Astrocyte of the cerebellum (primary cell): ENCODE measurements around the gene LCE1F.

Experiments used
- DNase-seq: peaks from one replicate; pipeline ENCODE4 v3.0.0-alpha.2; 2011; ENCODE audit warnings: low read depth
- H3K4me3 ChIP-seq: 2 replicates; pipeline ENCODE4 v1.5.1; 2011; ENCODE audit warnings: mild to moderate bottlenecking, low read depth, low read length, moderate library complexity
- in situ Hi-C: cut with HindIII; loops from 2 replicates; pipeline ENCODE4 v1.10.0; 2017; ENCODE audit warnings: low sequenced_read_pairs
- TF ChIP-seq, protein P1 (sequence below): IDR thresholded peaks from 2 replicates; pipeline ENCODE4 v1.5.1; 2012; ENCODE audit warnings: low read length, low read depth, moderate library complexity, mild to moderate bottlenecking; ENCODE audit errors: missing control alignments

Gene LCE1F, protein sequence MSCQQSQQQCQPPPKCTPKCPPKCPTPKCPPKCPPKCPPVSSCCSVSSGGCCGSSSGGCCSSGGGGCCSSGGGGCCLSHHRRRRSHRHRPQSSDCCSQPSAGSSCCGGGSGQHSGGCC

DNA sequence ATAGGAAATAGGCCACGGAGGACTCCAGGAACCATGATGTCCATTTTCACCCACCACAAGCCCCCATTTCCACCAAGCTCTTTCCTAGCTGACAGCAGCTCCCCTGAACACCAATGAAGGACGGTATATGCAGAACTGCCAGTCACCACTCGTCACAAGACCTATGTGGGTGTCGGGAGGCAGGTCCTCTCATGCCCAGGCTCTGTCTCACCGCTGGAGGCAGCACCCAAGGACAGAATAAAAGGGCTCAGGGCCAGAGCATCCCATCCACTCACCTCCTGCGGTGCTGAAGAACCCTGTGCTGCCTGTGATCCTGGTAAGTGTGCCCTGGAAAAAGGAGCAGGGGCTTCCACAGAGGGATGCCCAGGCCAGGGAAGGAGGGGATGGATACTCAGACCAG, at the start of gene LCE1F:
LCE1F (plus strand) TSS at position 266 of the 400 bp plus-strand sequence. CDS start 1,232 bp downstream, outside the sequence.
- TF ChIP-seq, protein P1, sequence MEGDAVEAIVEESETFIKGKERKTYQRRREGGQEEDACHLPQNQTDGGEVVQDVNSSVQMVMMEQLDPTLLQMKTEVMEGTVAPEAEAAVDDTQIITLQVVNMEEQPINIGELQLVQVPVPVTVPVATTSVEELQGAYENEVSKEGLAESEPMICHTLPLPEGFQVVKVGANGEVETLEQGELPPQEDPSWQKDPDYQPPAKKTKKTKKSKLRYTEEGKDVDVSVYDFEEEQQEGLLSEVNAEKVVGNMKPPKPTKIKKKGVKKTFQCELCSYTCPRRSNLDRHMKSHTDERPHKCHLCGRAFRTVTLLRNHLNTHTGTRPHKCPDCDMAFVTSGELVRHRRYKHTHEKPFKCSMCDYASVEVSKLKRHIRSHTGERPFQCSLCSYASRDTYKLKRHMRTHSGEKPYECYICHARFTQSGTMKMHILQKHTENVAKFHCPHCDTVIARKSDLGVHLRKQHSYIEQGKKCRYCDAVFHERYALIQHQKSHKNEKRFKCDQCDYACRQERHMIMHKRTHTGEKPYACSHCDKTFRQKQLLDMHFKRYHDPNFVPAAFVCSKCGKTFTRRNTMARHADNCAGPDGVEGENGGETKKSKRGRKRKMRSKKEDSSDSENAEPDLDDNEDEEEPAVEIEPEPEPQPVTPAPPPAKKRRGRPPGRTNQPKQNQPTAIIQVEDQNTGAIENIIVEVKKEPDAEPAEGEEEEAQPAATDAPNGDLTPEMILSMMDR = no peak
- H3K4me3 ChIP-seq = no peak within 1 kb of the TSS
- DNase-seq = no peak
- in situ Hi-C loops = no loop called here

DNA sequence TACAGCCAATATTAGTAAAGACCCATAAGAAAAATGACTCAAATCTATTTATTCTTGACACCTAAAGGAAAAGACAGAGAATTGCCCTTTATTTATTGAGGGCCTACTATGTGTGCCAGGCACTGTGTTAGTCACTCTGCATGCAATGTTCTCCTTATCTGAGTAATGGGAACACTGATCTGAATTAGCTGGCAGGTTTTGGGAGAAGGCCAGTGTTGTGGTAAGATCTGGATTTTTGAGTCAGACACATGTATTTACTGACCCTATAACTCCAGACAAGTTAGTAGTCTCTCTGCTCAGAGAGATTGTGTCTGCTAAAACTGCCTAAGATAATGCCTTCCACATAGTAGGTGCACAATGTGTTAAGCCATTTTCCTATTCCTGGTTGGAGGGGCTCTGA, 49.7 kb upstream of the LCE1F start:
- in situ Hi-C loops = no loop called here
- H3K4me3 ChIP-seq = no peak overlapping the region
- no peak for DNase-seq
- TF ChIP-seq, protein P1 = no peak

DNA sequence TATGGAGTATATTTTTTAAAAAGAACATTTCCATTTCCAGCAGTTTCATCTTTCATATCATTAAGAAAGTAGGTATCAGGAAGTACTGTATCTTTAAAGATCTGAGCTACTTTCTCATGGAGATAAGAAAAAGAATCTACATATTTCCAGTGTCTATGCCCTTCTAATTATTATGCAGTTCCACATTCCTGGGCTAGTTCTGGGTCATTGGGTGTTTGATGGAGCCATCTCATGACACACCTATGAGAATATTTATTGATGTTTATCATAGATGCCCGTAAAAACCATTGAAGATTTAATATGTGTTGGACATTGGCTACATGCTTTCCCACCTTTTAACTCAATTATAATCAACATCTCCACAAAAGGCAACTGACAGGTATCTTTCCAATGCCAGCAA, 46.0 kb upstream of the LCE1F start:
- no peak overlapping the region for H3K4me3 ChIP-seq
- DNase-seq = no peak
- in situ Hi-C loops = no loop called here
- TF ChIP-seq, protein P1 = no peak

DNA sequence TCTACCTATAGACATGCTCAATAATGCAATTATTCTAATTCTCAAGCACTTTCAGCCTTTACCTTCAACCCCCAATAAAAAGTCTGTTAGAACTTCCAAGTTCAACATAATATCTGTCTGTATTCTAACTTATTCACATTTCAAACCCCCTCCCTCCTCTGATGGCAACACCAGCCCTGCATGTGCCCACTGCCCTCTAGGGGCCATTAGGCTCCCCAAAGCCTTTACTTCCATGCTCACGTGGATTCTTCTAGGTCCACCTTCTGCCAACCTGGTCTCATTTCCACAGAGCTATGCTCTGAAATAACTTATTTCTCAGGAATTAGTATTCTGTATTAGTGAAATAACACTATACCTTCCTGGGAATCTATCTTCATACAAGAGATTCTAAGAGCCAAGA, 39.3 kb upstream of the LCE1F start:
- TF ChIP-seq, protein P1 = no peak

DNA sequence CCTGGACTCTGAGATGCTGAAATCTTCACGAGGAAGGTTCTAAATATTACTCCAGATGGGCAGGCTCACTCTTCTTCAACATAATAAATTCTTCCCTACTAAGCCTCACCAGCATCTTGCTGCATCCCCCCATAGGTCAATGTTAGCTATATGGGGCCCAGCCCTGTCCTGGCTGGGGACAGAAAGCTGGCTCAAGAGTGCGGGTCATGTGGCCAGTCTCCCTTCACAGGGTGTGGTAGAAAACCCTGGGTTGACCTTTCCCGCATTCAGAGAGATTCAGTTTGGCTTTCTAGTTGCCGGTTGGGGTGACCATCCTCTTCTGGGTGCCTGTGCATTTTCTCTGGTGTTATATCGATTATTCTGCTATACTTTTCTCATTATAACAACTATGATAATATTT, 36.9 kb upstream of the LCE1F start:
- H3K4me3 ChIP-seq = no peak overlapping the region
- DNase-seq = no peak
- TF ChIP-seq, protein P1 = no peak
- in situ Hi-C loops = no loop called here

More for the DNA sequence above, 39.3 kb upstream of the LCE1F start:
- no peak for DNase-seq
- in situ Hi-C loops = no loop called here
- H3K4me3 ChIP-seq = no peak overlapping the region

DNA sequence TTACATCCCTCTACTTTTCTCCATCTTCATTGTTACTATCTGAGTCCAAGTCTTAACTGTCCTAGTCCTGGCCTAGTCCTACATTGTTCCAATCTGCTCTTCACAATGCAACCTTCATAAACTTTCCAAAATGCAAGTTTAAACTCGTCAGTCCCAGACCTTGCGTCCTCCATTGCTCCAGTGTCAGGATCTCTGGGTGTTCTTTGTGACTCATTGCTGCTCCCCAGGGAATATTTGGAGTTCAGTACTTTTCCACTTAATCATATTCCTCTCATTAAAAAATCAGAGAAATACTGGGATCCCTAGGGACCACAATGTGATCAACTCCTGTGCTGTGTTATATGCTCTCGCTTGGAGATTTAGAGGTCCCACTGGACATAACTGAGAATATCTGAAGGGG, 35.1 kb upstream of the LCE1F start:
- no peak overlapping the region for H3K4me3 ChIP-seq
- TF ChIP-seq, protein P1 = no peak
- in situ Hi-C loops = no loop called here
- DNase-seq = no peak
